ENCODE measurements around the gene TMEM14A. TPM values are rescaled to one million over a fixed set of nuclear protein-coding genes. Genes with fewer than 3 reads are reported as not detected.

TMEM14A gene
- polyA plus RNA-seq, 1 donor from 2014 or later = 326 TPM

GRCh38 chr6:52734072-52734471, 63.2 kb downstream of the TMEM14A start:
- no peaks in the 10 kb centered on the region for H3K9me3 ChIP-seq (ENCODE audit: low read length)
- no peaks in the 10 kb centered on the region for H3F3A ChIP-seq (ENCODE audit: insufficient read depth, low read length, poor library complexity, severe bottlenecking)
- no peaks in the 10 kb centered on the region for H4K20me1 ChIP-seq (ENCODE audit: insufficient read depth)
- no peak overlapping the region for H3K4me2 ChIP-seq (ENCODE audit: low read length)
- no peaks in the 10 kb centered on the region for H3K27me3 ChIP-seq (ENCODE audit: insufficient read depth, low read depth, low read length)
- H2AFZ ChIP-seq (ENCODE audit: low read depth, low read length) = no peak overlapping the region
- no peak overlapping the region for H3K4me3 ChIP-seq (ENCODE audit: low read length)
- no peaks in the 10 kb centered on the region for H3K36me3 ChIP-seq (ENCODE audit: insufficient read depth, low read length)
- H3K79me2 ChIP-seq (replicated peaks; ENCODE audit: insufficient read depth, low read length) = no peaks in the 10 kb centered on the region
- H3K27ac ChIP-seq (ENCODE audit: low read length) = no peak overlapping the region
- H3K9ac ChIP-seq (ENCODE audit: low read length) = no peak overlapping the region
- TF ChIP-seq POLR2AphosphoS5 (IDR thresholded peaks at IDR 0.05) (no peak), EP300 (conservative IDR thresholded peaks at IDR 0.05; ENCODE audit: poor library complexity, severe bottlenecking) (no peak), REST (IDR thresholded peaks at IDR 0.05; ENCODE audit: borderline replicate concordance) (no peak), TAF1 (IDR thresholded peaks at IDR 0.05; ENCODE audit: low read depth) (no peak), EZH2 (IDR thresholded peaks at IDR 0.05; ENCODE audit: borderline replicate concordance, insufficient read depth, low read length, poor library complexity, severe bottlenecking) (no peak), RAD21 (conservative IDR thresholded peaks at IDR 0.05) (no peak), MXI1 (conservative IDR thresholded peaks at IDR 0.05; ENCODE audit: poor library complexity, severe bottlenecking) (no peak), CTCF (IDR thresholded peaks at IDR 0.05; ENCODE audit: poor library complexity, severe bottlenecking) (no peak), SMC3 (conservative IDR thresholded peaks at IDR 0.05; ENCODE audit: poor library complexity) (no peak)
- no peaks in the 10 kb centered on the region for H3K9me2 ChIP-seq (ENCODE audit: insufficient read depth, low read length)

- Histone ChIP-seq H3K79me2 (replicated peaks; ENCODE audit: insufficient read depth, low read length) (no peaks in the 10 kb centered on the region), H2AFZ (ENCODE audit: low read depth, low read length) (no peak overlapping the region), H3K9me2 (ENCODE audit: insufficient read depth, low read length) (no peaks in the 10 kb centered on the region), H3K4me3 (ENCODE audit: low read length) (no peak overlapping the region), H4K20me1 (ENCODE audit: insufficient read depth) (no peaks in the 10 kb centered on the region), H3K36me3 (ENCODE audit: insufficient read depth, low read length) (no peaks in the 10 kb centered on the region), H3K9ac (ENCODE audit: low read length) (no peak overlapping the region), H3K27me3 (ENCODE audit: insufficient read depth, low read depth, low read length) (no peaks in the 10 kb centered on the region), H3K9me3 (ENCODE audit: low read length) (no peaks in the 10 kb centered on the region), H3K27ac (ENCODE audit: low read length) (no peak overlapping the region), H3F3A (ENCODE audit: insufficient read depth, low read length, poor library complexity, severe bottlenecking) (no peaks in the 10 kb centered on the region), H3K4me2 (ENCODE audit: low read length) (no peak overlapping the region)
- TF ChIP-seq SMC3 (conservative IDR thresholded peaks at IDR 0.05; ENCODE audit: poor library complexity) (no peak), EP300 (conservative IDR thresholded peaks at IDR 0.05; ENCODE audit: poor library complexity, severe bottlenecking) (no peak), POLR2AphosphoS5 (IDR thresholded peaks at IDR 0.05) (no peak)
These were observed 64.2 kb downstream of the TMEM14A start for GRCh38 chr6:52735071-52735470.

- no peak overlapping the region for H3K4me2 ChIP-seq (ENCODE audit: low read length)
- H3K36me3 ChIP-seq (ENCODE audit: insufficient read depth, low read length) = no peaks in the 10 kb centered on the region
- H3K9me2 ChIP-seq (ENCODE audit: insufficient read depth, low read length) = no peaks in the 10 kb centered on the region
- H3K79me2 ChIP-seq (replicated peaks; ENCODE audit: insufficient read depth, low read length) = no peaks in the 10 kb centered on the region
- H2AFZ ChIP-seq (ENCODE audit: low read depth, low read length) = no peak overlapping the region
- no peak overlapping the region for H3K4me3 ChIP-seq (ENCODE audit: low read length)
- no peaks in the 10 kb centered on the region for H3F3A ChIP-seq (ENCODE audit: insufficient read depth, low read length, poor library complexity, severe bottlenecking)
- H3K9ac ChIP-seq (ENCODE audit: low read length) = no peak overlapping the region
- no peak overlapping the region for H3K27ac ChIP-seq (ENCODE audit: low read length)
- H4K20me1 ChIP-seq (ENCODE audit: insufficient read depth) = no peaks in the 10 kb centered on the region
- no peaks in the 10 kb centered on the region for H3K9me3 ChIP-seq (ENCODE audit: low read length)
- TF ChIP-seq POLR2AphosphoS5 (IDR thresholded peaks at IDR 0.05) = no peak
- TF ChIP-seq TAF1 (IDR thresholded peaks at IDR 0.05; ENCODE audit: low read depth) = no peak
- H3K27me3 ChIP-seq (ENCODE audit: insufficient read depth, low read depth, low read length) = no peaks in the 10 kb centered on the region
These were observed 65.2 kb downstream of the TMEM14A start for GRCh38 chr6:52736145-52736544.

Small RNA genes within 50 kb of the gene (small RNA-seq; reads per million reads assigned to genes)
- 0 reads per million in 3 experiments for gene AL109918.2

Other genes starting within 250 kb of the TMEM14A start
- gene TRAM2, start 94.1 kb upstream of the TMEM14A start, polyA plus RNA-seq = 0.41 and 0.76 TPM in 2 replicates
- gene GSTA2, start 92.4 kb downstream of the TMEM14A start, polyA plus RNA-seq = not detected in 2 replicates
- gene GSTA1, start 132.7 kb downstream of the TMEM14A start, polyA plus RNA-seq = 0.86 TPM in 1 of 2 replicates, not detected in the other
- gene GSTA5, start 169.7 kb downstream of the TMEM14A start, polyA plus RNA-seq = not detected in 2 replicates
- gene GSTA3, start 238.6 kb downstream of the TMEM14A start, polyA plus RNA-seq = not detected in 2 replicates

Data from neural cell (in vitro differentiated cells).